T-helper 1 cell (primary cell): ENCODE results near the gene CCT2.
"Not testable (repeated sequence)": the region's sequence is repeated elsewhere in the genome, so short reads cannot be mapped to it uniquely, and the experiment has no call there.

Experiments used
- DNase-seq, 5 donors: peaks; one replicate each; pipeline ENCODE4 v3.0.0-alpha.2; 2012 to 2020

Gene CCT2

DNA sequence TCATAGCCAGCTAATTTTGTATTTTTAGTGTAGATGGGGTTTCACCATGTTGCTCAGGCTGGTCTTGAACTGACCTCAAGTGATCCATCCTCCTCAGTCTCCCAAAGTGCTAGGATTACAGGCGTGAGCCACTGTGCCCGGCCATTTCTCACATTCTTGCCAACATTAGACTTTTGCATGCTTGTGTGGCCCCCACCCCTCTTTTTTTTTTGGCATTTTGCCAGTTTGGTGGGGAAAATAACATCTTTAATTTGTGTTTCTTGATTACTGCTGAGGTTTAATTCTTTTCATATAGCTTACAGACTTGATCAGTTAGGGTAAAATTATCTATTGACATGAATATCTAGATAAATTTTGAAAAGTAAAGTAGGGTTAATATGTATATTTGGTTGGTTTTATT lies 3.8 kb downstream of the CCT2 start:
- DNase-seq: no peak

DNA sequence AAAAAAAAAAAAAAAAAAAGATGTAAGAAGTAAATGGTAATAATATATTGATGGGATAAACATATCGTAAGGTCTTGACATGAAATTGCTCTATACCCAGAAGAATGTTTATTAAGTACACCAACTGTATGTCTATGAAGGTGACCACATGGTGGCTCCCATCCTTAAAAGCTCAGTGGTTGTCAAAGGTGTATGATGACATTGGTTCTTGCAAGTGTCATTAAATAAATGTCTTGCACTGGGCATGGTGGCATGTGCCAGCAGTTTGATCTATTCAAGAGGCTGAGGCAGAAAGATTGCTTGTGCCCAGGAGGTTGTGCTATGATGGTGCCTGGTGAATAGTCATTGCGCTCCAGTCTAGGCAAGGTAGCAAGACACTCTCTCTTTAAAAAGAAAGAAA lies 10.4 kb downstream of the CCT2 start:
- no peak for DNase-seq

DNA sequence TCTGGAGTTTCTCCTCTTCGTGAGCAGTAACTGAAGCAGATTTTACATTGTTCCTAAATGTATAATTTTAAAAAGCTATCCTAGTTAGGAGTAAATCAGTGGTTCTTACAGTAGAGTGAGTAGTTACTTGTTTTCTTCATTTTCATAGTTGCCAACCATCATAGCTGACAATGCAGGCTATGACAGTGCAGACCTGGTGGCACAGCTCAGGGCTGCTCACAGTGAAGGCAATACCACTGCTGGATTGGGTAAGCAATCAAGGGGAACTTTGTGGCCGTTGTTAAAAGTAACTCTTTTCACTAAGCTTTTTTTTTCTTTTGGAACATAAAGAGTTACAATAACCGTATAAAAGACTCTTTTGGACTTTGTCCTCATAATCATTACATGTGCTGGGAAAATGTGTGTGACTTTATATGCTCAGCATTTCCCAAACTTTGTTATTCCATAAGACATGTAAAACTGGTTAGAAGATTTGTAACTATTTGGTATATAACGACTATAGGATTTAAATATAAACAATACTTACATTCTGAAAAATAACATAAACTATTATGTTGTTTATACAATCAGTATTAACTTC lies 13.0 kb downstream of the CCT2 start:
- no peak for DNase-seq

DNA sequence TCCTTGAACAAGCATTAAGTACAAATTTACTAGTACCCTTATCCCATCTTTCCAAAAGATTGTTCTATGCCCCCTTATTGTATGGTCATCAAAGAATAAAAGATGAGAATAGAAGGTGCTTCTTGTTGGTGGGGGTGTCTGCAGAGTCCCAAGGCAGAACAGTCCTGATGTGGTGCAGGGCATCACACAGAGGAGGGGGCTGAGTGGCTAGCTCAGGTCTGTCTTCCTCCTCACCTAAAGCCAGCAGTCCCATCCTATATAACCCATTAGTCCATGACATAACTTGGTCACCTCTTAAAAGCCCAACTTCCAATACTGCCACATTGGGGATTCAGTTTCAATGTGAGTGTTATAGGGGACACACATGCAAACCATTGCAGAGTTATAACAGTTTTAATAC lies 15.5 kb downstream of the CCT2 start:
- no peak for DNase-seq

DNA sequence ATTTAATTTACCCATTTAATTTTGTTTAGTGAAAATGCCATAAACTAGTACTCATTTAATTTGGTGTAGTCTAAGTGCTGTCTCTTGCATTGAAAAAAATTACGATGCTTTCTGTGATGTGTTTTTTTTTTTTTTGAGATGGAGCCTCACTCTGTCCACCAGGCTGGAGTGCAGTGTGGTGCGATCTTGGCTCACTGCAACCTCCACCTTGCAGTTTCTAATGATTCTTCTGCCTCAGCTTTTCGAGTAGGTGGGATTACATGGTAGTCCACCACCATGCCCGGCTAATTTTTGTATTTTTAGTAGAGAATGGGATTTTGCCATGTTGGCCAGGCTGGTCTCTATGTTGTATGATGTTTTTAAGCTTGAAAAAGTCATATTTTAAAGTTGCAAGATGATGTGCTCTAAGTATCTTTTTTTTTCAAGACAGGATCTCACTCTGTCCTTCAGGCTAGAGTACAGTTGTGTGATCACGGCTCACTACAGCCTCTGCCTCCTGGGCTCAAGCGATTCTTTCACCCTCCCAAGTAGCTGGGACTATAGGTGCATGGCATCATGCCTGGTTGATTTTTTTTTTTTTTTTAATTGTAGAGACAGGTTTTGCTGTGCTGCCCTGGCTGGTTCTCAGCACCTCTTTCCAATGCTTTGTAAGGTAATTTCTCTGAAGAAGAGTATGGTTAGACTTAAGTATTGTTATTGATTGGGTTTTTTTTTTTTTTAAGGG lies 16.9 kb downstream of the CCT2 start:
- no peak for DNase-seq

DNA sequence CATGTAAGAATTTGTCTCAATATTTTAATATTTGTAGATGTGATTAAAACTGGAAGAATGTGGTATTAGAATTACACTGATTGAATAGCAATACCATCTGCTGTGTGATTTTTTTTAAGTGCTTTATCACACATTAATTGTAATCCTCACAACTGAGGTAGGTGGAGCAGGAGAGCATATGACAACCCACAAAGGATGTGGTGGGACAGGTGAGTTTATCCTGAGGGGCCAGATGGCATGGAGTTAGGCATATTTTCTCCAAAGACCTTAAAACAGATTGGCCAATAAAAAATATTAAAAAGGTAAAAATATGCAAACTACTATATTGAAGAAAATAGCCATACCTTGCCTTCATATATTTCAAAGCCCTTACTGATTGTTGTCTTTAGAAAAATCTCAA lies 17.7 kb downstream of the CCT2 start:
- DNase-seq: no peak

DNA sequence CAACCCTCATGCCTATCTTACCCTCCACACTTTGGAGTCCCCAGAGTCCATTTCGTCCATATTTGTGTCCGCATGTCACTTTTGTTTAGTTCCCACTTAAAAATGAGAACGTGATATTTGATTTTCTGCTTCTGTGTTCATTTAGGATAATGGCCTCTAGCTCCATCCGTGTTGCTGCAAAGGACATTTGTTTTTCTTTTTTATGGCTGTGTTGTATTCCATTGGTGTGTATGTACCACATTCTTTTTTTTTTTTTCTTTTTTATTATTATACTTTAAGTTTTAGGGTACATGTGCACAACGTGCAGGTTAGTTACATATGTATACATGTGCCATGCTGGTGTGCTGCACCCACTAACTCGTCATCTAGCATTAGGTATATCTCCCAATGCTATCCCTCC lies 18.3 kb downstream of the CCT2 start:
- not testable (repeated sequence) for DNase-seq

DNA sequence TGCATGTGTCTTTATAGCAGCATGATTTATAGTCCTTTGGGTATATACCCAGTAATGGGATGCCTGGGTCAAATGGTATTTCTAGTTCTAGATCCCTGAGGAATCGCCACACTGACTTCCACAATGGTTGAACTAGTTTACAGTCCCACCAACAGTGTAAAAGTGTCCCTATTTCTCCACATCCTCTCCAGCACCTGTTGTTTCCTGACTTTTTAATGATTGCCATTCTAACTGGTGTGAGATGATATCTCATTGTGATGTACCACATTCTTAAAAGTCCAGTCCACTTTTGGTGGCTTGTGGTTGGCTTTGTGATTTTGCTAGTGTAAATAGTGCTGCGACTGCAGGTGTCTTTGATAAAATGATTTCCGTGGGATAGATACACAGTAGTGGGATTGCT lies 19.0 kb downstream of the CCT2 start:
- DNase-seq: not testable (repeated sequence)

DNA sequence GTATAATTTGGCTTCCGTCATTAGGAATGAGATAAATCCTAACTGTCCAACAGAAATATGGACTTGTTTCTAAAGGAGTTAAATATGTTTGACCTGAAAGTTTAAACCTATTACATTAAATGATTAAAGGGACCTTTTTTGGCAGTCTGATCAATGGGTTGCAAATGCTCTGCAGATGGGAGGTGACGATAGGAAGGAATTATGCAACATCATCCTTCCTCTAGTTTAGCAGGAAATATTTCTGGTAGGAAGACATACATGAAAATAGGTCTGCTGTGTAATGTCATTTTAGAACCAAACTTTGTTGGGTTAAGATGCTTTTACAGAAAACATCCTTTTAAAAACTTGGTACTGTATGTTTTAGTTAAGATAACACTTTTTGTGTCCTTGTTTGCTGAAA lies 22.9 kb downstream of the CCT2 start:
- no peak for DNase-seq

DNA sequence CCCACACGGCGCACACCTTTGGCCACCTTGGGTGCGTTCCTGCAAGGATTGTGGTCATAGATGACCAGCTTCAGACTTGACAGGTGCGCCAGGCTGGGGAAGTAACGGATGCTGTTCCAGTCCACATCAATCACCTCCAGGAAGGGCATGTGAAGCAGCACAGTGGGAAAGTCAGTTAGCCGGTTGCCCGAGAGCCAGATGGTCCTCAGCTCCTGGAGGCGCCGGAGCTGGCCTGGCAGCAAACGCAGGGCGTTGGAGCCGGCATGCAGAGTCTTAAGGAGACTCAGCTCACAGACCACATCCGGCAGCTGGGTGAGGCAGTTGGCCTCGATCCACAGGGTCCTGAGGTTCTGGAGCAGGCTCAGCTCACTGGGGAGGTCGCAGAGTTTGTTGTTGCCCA lies 24.9 kb downstream of the CCT2 start:
- no peak for DNase-seq

DNA sequence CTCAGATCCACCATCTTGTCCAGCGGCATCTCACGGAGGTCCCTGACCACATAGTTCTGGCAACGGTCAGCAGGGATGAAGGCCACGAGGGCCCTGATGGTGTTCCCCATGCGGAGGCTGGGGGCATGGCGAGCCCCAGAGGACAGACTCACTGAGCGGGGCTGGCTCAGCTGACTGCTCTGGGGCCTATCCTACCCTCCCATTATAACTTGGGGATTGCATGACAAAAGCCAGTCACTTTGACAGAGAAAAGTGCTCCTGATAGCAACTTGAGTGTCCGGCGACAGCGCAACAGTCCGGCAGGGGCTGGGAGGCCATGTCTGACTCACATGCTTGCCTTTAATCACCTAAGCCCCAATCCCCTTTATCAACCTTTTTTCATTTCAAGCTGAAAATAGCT lies 25.5 kb downstream of the CCT2 start, which contains the start of gene LRRC10:
LRRC10 (minus strand) TSS at position 179 of the 400 bp plus-strand sequence; CDS start at position 110, 69 bp downstream.
- DNase-seq: no peak

DNA sequence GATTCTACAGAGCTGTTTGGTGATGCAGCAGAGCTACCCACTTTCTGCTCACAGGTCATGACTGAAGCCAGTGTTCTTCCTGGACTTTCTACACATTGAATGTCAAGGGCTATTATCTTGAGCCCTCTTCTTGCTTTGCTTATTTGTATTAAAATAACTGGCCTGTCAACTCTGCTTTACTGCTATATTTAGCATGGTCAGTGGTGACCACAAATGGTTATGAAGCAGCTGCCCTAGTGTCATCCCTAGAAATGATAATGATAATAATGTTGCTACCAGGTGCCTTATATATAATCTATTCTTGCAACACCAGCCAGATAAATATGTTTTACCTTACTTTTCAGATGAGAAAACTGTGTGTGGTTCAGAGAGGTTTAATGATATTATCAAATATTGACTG lies 28.1 kb downstream of the CCT2 start:
- DNase-seq: no peak

DNA sequence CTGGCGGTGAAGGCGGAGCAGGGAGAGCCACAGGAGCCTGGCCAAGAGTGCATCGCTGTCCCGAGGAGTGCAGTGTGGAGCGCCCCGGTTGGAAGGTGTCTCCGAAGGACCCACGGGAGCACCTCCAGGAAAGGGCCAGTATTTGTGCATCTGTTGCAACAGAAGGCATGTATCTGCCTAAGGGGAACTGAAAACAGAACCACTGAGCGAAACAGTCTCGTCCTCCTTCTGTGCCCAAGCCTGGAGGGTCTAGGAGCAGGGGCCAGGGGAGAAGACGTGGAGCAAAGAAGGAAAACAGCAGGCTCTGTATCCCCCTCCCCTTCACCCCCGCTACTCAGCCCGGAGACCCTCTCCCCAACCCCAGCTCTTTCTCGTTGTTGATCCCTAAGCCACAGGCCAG lies 30.8 kb downstream of the CCT2 start:
- DNase-seq: no peak

DNA sequence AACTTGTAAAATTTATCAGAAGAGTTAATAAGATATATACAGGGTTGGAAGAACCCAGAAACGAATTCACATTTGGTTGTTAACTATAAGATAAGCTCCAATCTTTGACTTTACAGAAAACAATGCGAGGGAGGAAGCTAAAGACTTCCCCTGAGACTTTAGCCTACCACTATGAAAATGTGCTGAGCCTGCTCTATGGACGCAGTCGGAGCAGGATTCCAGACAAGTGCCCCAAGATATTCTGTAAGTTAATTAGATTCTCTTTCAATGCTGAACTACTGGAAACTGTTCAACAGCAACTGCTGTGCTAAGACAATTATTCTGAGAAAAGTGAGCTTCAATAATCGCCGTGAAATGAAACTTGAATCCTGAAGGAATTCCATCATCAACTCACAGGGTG lies 33.8 kb downstream of the CCT2 start:
- DNase-seq: no peak

DNA sequence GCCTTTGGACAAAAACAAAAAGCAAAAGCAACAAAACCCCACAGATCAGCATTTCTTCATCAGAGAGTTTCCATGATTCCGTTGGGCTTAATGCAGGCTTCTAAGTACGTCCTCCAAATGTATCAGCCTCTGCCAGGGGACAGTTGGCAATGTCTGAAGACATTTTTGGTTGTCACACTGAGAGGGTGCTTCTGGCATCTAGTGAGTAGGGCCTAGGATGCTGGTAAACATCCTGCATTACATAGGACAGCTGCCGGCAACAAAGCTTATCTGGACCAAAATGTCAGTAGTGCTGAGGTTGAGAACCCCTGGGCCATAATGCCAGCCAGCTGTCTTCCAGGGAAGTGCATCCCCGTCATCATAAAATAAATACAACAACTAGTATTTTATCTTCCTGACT lies 34.8 kb downstream of the CCT2 start:
- DNase-seq: no peak

DNA sequence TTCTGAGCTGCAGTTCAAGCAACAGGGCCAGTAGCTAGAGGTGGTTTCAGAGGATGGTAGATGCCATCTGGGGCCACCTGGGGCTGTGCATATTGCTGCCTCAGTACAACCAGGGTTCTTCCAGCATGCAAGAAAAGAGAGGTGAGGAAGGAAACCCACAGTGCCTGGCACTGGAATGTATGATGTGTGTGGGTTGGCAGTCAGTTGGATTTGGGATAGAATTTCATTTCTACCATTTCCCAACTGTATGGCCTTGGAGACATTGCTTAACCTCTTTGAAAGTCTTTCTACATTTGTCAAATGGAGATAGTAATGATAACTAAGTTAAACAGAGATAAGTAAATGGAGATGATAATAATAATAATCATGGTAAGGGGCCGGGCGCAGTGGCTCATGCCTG lies 35.7 kb downstream of the CCT2 start:
- no peak for DNase-seq

DNA sequence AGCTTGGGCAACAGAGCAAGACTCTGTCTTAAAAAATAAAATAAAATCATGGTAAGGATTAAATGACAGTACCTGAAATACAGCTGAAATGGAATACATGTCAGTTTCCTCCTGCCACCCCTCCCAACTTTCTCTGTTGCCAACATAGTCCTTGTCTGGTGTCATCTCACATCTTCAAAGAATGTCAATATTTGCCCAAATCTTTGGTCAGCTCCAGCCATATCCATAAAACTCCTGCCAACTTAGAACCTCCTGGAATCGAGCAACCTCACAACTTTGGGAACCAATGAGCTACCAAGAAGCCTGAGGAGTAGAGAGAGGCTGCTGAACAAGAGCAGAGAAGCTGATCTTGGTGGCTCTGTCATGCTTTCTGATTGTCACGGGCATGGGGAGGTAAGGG lies 36.3 kb downstream of the CCT2 start:
- DNase-seq: no peak

DNA sequence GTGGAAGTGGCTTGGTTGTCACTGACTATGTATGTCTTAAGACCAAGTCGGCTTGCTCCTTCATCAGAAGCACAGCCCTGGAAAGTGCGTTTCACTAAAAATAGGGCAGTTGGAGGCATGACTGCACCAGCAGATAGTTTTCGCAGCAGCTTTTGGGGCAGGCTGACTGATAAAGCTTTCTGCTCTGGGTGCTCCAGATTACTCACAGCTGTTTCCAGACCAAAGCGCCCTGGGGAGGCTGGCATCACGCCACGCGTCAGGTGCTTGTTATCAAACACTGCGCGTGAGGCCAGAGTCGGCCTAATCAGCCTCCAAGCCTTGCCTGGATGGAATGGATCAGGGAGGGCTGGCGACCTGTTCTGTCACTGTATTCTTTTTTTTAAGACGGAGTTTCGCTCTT lies 38.7 kb downstream of the CCT2 start:
- no peak for DNase-seq

DNA sequence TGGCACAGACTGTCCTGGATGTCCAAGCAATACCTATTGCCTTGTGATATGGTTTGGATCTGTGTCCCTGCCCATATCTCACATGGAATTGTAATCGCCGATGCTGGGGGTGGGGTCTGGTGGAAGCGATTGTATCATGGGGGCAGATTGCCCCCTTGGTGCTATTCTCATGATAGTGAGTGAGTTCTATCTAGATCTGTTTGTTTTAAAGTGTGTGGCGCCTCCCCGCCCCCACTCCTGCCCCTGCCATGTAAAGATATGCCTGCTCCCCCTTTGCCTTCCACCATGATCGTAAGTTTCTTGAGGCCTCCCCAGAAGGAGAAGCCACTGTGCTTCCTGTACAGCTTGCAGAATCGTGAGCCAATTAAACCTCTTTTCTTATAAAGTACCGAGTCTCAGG lies 42.2 kb downstream of the CCT2 start:
- no peak for DNase-seq

DNA sequence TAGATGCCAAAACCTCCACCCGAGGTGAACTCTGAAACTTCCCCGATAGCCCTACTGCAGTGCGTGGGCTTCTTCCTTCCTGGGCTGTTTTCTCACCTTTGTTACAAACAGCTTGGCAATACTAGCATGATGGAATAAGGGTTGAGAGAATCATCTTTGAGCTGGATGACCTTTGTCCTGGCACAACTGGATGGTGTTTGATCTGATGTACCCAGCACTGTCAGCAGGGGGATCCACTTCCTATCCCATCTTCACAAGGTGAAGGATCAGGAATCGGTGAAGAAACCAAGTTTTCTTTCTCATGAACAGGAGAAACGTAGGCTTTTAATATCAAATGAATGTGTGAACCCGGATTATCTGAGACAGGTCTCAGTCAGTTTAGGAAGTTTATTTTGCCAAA lies 44.9 kb downstream of the CCT2 start:
- DNase-seq: no peak

DNA sequence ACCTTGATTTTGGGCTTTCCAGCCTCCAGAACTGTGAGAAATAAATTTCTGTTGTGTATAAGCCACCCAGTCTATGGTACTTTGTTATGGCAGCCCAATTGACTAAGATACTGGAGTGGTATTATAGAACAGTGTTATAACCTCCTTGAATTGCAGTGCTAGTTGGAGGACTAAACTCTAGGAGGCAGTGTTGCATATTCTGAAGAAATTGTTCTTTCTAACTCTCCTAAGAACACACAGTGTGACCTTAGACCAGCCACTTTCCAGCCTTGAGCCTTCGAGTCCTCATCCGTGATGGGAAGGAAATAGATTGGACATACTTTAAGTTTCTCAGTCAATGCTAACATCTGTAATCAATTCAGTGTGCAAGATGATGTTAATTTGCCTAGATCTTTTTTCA lies 47.8 kb downstream of the CCT2 start:
- no peak for DNase-seq

DNA sequence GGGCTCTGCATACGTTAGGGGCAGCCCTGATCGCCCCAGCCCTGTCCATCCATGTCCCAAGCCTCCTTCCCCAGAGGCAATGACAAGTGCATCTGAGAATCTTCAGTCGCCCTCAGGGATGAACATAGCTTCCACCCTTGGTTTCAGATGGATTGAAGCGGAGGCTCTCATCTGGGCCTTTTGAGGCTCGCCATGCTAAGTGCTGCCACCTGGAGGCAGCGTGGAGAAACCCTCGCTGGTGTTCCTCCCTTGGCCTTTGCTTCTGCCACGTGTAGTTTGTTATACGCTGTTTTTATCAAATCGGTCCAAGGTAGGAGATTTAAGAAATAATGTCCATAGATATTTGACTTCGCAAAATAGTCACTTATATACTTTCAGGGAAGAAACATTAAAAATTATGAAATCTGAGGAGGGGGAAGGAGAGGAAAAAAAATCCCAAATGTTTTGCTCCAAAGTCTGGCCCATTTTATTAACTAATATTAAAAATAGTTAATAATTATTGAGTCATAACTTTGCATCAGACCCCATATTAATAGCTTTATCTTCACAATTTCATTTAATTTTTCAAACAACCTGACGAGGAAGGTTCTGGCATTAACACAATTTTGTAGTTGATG lies 54.2 kb downstream of the CCT2 start:
- DNase-seq: peak; percentile 19 to 58 (median 36)

DNA sequence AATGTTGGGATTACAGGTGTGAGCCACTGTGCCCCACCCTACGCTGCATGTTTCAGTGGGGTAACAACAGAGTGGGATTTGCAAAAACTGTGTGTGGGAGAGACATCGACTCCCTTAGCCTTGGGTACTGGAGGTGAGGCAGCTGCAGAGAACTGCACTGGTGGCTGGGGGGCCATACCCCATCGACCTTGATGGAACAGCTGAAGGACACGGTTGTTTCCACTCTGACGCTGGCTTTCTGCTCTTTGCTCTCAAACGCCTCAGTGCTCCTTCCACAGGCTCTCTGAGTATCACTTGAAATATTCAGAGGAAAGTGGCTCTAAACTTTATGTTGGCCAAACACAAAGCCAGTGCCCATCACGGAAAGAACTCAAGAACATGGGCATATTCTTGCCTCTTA lies 56.3 kb downstream of the CCT2 start:
- DNase-seq: no peak

DNA sequence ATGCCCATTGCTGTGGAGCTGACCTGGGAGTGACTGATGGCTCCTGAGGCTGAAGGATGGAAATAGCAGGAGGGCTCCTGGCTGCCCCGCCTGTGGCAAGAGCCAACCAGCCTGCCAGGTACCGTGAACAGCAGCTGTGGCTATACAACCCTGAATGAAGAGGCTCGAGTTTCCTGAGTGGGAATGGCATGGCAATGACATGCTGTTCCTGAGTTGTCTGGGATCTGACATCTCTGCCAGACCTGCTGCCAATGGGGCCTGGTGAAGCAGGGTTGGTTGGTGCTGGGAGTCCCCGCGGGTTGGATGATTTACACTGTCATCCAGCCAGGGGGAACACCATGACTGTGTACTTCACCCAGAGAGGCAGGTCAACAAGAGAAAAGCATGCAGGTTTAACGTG lies 57.3 kb downstream of the CCT2 start:
- no peak for DNase-seq

DNA sequence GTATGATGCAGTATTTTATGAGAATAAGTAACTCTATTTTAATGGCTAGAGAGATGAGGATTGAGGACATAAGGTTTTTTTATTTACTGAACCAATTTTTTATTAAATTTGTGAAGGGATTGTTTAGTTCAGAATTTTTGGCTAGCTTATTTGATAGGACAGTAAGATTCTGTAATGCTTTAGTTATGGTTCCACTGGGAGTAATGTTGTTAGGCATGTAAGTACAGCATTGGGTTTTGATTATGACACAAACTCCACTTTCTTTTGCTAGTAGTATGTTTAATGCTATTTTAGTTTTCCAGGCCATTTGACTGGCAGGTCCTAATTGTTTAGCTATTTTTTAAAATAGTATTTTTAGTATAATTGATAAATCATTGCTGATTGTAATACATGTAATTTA lies 59.3 kb downstream of the CCT2 start:
- DNase-seq: no peak
